Muscle layer of colon (tissue), 2 donors: Measurements from ENCODE around the gene MDGA2.
"Not testable (repeated sequence)": the region's sequence is repeated elsewhere in the genome, so short reads cannot be mapped to it uniquely, and the experiment has no call there.

Source experiments
- H3K27ac ChIP-seq: one replicate; pipeline ENCODE4 v1.7.0; 2013; ENCODE audit warnings: low read depth, mild to moderate bottlenecking, low read length, moderate library complexity
- H3K27me3 ChIP-seq, 2 donors: one replicate each; pipeline ENCODE4 v1.7.0; 2013; ENCODE audit warnings: low read length in 2 of 2, mild to moderate bottlenecking in 2 of 2; ENCODE audit not compliant: insufficient read depth in 2 of 2, control insufficient read depth in 1 of 2
- H3K36me3 ChIP-seq: one replicate; pipeline ENCODE4 v1.7.0; 2013; ENCODE audit warnings: mild to moderate bottlenecking, low read length; ENCODE audit not compliant: insufficient read depth
- H3K4me1 ChIP-seq: one replicate; pipeline ENCODE4 v1.7.0; 2013; ENCODE audit warnings: mild to moderate bottlenecking, low read length; ENCODE audit not compliant: insufficient read depth
- H3K4me3 ChIP-seq, 2 donors: one replicate each; pipeline ENCODE4 v1.7.0; 2013; ENCODE audit warnings: low read length in 2 of 2, low read depth in 1 of 2, mild to moderate bottlenecking in 1 of 2, moderate library complexity in 1 of 2
- H3K9ac ChIP-seq: one replicate; pipeline ENCODE4 v1.7.0; 2013; ENCODE audit warnings: low read length
- H3K9me3 ChIP-seq: one replicate; pipeline ENCODE4 v1.7.0; 2013; ENCODE audit warnings: mild to moderate bottlenecking, low read length
- donor health status: abdominal sarcoma.
- donor health status: Adenocarcinoma of cecum.

The MDGA2 gene

DNA sequence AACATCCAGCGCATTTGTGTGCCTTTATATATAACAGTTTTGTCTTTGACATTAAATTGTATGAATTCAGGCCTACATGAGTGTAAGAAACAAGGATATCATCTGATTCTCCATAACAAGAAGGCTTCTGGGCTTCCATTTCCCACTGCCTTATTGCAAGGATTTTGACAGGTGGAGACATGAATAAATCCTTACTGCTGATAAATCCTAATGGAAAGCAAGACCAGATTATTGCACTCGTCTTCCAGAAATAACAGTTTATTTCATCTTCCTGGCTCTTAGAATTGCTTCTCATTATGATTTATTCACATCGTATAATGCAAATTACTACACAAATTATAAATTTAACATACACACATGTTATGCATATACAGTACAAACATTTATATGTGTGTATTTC, 348.1 kb downstream of the MDGA2 start:
- H3K27me3 ChIP-seq = no peaks in the 10 kb centered on the region
- H3K27ac ChIP-seq = no peak overlapping the region
- no peaks in the 10 kb centered on the region for H3K36me3 ChIP-seq
- H3K9me3 ChIP-seq = no peaks in the 10 kb centered on the region
- no peak overlapping the region for H3K4me3 ChIP-seq
- no peak overlapping the region for H3K9ac ChIP-seq
- peaks cover 5% of the 10 kb centered on the region for H3K4me1 ChIP-seq

DNA sequence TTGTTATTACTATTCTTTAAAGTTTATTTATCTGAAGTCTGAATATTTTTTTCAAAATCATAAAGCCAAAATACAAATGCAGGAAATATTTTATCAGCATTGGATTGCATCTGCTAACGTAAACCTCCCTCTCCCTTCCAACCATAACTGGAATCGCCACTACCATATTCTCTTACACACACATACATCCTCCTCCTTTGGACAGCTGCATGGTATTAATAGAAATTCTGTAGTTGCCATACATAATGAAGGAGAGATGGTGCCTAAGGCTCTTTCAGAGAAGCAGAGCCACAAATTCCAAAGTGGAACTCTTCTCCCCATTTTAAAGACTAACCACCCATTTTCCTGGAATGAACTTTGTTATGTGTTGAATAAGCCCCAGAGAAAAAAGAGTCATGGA, 352.7 kb downstream of the MDGA2 start:
- Histone ChIP-seq H3K27ac (no peak overlapping the region), H3K9ac (no peak overlapping the region), H3K36me3 (no peaks in the 10 kb centered on the region)

DNA sequence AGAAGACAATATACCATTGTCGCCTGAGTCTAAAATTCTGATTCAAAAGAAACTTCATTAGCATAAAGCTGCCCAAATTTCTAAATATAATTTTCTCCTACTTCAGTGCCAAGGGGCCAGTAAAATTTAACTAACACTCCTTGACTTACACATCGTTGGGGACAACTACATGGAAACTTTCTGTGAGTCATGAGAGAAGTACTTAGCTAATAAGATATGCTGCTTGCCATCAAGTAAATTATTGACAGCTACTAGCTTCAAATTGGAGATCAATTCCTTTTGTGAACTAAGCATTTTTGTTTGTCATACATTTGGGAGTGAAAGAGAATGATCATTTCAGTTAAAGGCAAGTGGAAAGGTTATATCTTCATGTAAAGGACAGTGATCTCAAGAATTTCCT, 373.3 kb downstream of the MDGA2 start:
- Histone ChIP-seq H3K27ac (no peak overlapping the region), H3K9me3 (no peaks in the 10 kb centered on the region), H3K36me3 (no peaks in the 10 kb centered on the region), H3K9ac (no peak overlapping the region), H3K4me3 (no peak overlapping the region), H3K27me3 (no peaks in the 10 kb centered on the region), H3K4me1 (no peaks in the 10 kb centered on the region)

More for the DNA sequence above, 352.7 kb downstream of the MDGA2 start:
- Histone ChIP-seq H3K27me3 (no peaks in the 10 kb centered on the region), H3K4me1 (no peaks in the 10 kb centered on the region), H3K4me3 (no peak overlapping the region), H3K9me3 (no peaks in the 10 kb centered on the region)

DNA sequence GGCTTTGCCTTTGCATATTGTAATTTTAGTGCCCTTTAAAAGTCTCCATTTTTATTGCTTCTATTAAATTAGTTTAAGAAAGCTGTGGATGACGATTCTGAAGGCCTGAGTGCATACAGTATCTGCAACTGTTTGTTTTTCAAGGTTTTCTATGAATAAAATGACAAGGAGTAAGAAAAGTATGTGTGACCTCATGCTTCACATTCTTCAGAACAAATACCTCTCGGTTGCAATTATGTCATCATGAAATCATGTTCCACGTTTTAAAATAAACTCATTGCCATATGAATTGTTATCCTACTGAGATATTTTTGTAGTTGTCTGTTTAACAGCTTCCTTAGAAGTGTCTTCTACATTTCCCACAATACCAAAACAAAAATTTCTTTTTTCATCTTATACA, 374.6 kb downstream of the MDGA2 start:
- no peak overlapping the region for H3K4me3 ChIP-seq
- no peaks in the 10 kb centered on the region for H3K4me1 ChIP-seq
- no peaks in the 10 kb centered on the region for H3K36me3 ChIP-seq
- no peaks in the 10 kb centered on the region for H3K9me3 ChIP-seq
- no peak overlapping the region for H3K27ac ChIP-seq
- H3K27me3 ChIP-seq = no peaks in the 10 kb centered on the region
- no peak overlapping the region for H3K9ac ChIP-seq

DNA sequence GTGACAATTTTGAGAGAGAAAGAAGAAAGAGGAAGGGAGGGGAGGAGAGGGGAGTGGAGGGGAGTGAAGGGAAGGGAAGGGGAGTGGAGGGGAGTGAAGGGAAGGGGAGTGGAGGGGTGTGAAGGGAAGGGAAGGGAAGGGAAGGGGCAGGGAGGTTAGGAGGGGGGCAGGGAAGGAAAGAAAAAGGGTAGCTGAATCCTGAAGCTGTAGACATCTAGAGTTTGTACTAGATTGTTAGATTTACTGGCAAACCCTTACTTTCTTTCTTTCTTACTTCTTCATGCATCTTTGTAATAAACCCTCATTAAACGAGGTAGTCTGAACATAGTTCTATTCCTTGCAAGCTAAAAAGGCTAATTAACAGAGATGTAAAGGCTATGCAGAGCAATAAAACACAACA, 378.0 kb downstream of the MDGA2 start:
- no peaks in the 10 kb centered on the region for H3K27me3 ChIP-seq

DNA sequence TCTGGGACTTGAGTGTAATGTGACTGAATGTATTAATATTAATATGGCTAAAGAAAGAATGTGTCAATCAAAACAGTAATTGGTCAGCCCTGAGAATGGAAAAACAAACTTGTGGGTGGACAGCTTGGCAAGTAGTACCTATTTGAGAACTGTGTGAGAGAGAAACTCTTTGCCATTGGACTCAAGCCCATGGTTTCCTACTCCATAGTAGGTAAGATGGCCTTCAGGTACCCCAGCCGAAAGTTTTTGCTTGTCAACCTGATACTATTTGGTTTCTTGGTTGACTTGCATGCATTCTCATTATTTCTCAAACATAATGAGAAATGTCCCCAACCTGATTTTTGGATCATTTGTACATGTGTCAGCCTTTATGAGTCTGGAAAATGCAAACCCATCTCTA, 391.1 kb downstream of the MDGA2 start:
- Histone ChIP-seq H3K9ac (no peak overlapping the region), H3K4me1 (no peaks in the 10 kb centered on the region), H3K27ac (no peak overlapping the region), H3K27me3 (no peaks in the 10 kb centered on the region), H3K36me3 (no peaks in the 10 kb centered on the region), H3K4me3 (no peak overlapping the region), H3K9me3 (no peaks in the 10 kb centered on the region)

More for the DNA sequence above, 378.0 kb downstream of the MDGA2 start:
- Histone ChIP-seq H3K4me1 (no peaks in the 10 kb centered on the region), H3K4me3 (no peak overlapping the region), H3K36me3 (no peaks in the 10 kb centered on the region), H3K27ac (no peak overlapping the region), H3K9me3 (no peaks in the 10 kb centered on the region), H3K9ac (no peak overlapping the region)

DNA sequence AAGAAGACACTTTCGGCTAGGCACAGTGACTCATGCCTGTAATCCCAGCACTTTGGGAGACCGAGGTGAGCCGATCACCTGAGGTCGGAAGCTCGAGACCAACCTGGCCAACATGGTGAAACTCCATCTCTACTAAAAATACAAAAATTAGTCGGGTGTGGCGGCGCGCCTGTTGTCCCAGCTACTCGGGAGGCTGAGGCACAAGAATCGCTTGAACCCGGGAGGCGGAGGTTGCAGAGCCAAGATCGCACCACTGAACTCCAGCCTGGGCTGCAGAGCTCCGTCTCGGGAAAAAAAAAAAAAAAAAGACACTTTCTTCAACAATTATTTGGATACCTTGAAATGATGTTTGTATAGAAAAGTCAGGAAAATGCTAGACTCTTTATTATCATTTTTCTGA, 393.6 kb downstream of the MDGA2 start:
- H3K9ac ChIP-seq, H3K27ac ChIP-seq, H3K4me1 ChIP-seq, H3K36me3 ChIP-seq, H3K27me3 ChIP-seq, H3K4me3 ChIP-seq, H3K9me3 ChIP-seq: not testable (repeated sequence)

DNA sequence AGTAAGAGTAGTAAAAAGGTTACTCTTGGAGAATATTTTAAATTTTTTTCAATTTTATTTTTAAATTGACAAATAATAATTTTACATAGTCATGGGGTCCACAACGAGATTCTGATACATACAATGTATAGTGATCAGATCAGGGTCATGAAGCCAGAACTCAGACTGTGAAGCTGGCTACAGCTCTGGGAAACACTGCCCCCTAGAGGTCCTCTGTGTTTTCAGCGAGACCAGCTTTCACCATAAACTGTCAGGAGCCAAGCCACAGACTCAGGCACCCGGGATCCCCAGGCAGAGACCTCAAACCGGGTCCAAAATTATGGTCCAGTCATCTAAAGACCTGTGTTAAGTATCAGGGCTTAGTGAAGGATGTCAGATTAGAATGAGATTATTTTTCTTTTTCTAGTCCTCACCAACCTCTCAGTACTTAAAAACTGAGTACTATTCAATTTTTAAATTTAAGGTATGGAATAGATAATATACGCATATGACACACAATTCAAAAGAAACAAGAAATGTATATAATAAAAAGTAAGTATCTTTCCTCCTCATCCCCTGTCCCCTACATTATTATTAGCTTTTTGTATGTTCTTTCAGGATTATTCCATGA, 397.1 kb downstream of the MDGA2 start:
- H3K4me1 ChIP-seq = no peaks in the 10 kb centered on the region
- H3K9me3 ChIP-seq = no peaks in the 10 kb centered on the region
- no peak overlapping the region for H3K4me3 ChIP-seq
- H3K36me3 ChIP-seq = no peaks in the 10 kb centered on the region
- no peaks in the 10 kb centered on the region for H3K27me3 ChIP-seq
- no peak overlapping the region for H3K9ac ChIP-seq
- H3K27ac ChIP-seq = no peak overlapping the region

DNA sequence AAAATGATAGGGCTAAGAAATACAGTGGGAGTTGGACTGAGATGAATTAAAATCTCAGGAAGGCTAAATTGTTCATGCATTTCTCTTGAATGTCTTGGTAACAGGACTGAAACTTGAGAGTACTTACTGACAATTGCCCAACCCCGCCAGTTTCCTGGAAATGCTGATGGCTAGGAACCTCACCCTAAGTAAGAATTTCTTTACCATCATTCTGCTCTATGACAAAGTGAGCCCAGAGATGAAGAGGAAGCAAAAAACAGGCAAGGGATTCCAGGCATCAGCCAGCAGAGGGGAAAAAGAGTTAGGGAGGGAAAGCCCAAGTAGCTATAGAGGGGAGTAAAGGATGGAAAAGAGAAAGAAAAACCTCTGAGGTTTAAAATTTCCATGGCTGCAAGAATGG, 397.7 kb downstream of the MDGA2 start:
- Histone ChIP-seq H3K9ac (no peak overlapping the region), H3K27me3 (no peaks in the 10 kb centered on the region)

DNA sequence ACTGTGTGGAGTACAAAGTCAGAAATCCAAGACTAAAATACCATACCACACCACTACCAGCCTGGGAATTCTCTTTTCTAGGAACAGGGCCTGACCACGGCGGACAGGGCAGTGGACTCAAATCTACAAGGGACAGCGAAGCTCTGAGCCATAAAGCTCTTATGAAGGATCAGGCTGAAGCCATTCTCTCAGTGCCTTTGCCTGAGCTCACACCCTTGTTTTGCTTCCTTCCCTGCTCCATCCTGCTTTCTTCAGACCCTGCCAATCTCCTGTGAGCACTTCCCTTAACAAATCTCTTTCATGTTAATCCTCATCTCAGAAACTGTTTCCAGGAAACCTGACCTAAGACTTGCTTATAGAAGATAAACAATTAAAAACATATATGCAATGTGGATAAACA, 398.5 kb downstream of the MDGA2 start:
- Histone ChIP-seq H3K27me3 (no peaks in the 10 kb centered on the region), H3K4me1 (no peaks in the 10 kb centered on the region), H3K36me3 (no peaks in the 10 kb centered on the region), H3K27ac (no peak overlapping the region), H3K9me3 (no peaks in the 10 kb centered on the region), H3K4me3 (no peak overlapping the region), H3K9ac (no peak overlapping the region)

More for the DNA sequence above, 397.7 kb downstream of the MDGA2 start:
- Histone ChIP-seq H3K4me1 (no peaks in the 10 kb centered on the region), H3K36me3 (no peaks in the 10 kb centered on the region), H3K4me3 (no peak overlapping the region), H3K27ac (no peak overlapping the region), H3K9me3 (no peaks in the 10 kb centered on the region)

DNA sequence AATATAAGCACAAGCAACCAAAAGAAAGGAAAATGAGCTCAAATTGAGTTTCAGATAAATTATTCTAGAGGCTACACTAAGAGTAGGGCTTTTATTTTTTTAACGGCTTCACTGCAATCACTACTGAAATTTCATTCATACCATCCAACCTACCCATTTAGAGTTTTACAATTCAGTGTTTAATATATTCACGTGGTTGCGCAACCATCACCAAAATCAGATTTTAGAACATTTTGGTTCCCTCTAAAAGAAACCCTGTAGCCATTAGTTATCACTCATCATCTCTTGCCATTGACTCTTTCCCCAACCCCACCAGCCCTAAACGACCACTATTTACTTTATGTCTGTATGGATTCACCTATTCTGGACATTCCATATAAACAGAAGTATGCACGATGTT, 401.5 kb downstream of the MDGA2 start:
- Histone ChIP-seq H3K4me1 (no peaks in the 10 kb centered on the region), H3K36me3 (no peaks in the 10 kb centered on the region), H3K9ac (no peak overlapping the region)

DNA sequence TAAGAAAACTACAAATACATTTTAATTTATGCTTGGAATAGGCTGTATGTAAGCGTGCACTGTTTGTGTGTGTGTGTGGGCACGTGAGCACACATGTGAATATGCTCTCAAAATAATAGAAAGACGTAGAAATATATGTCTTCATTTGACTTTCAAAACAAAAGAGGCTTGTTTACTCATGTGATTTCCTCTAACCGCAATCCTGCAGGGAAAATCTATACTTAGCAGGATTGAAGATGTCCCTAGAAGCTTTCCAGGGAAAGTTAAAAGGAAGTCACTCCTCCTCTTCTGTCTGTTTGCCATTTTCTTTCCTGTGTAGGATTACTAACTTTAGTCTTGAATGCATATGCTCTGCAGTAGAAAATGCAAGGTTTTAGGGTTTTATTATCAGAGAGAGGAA, 404.7 kb downstream of the MDGA2 start:
- H3K36me3 ChIP-seq = no peaks in the 10 kb centered on the region
- no peak overlapping the region for H3K9ac ChIP-seq
- H3K4me1 ChIP-seq = no peaks in the 10 kb centered on the region
- H3K27ac ChIP-seq = no peak overlapping the region
- no peaks in the 10 kb centered on the region for H3K27me3 ChIP-seq
- no peaks in the 10 kb centered on the region for H3K9me3 ChIP-seq
- H3K4me3 ChIP-seq = no peak overlapping the region

More for the DNA sequence above, 401.5 kb downstream of the MDGA2 start:
- no peaks in the 10 kb centered on the region for H3K9me3 ChIP-seq
- H3K27ac ChIP-seq = no peak overlapping the region
- no peaks in the 10 kb centered on the region for H3K27me3 ChIP-seq
- H3K4me3 ChIP-seq = no peak overlapping the region
